ENCODE results near the gene NPTX1.
"Not testable (repeated sequence)": the region's sequence is repeated elsewhere in the genome, so short reads cannot be mapped to it uniquely, and the experiment has no call there.

The NPTX1 gene

GRCh38 chr17:80513892-80514291 is 37.5 kb upstream of the NPTX1 start:
- H3K4me3 ChIP-seq (ENCODE audit: low read length in 2 of 2) = no peak overlapping the region
- no peaks in the 10 kb centered on the region for H3K4me1 ChIP-seq (ENCODE audit: control insufficient read depth in 2 of 2, insufficient read depth in 2 of 2, low read length in 2 of 2)
- no peaks in the 10 kb centered on the region for H3K9me3 ChIP-seq (ENCODE audit: control insufficient read depth in 2 of 2, low read length in 2 of 2)
- H3K36me3 ChIP-seq (ENCODE audit: control insufficient read depth in 2 of 2, insufficient read depth in 2 of 2, low read length in 2 of 2) = no peaks in the 10 kb centered on the region
- H3K27me3 ChIP-seq (ENCODE audit: control insufficient read depth in 2 of 2, insufficient read depth in 2 of 2, low read length in 2 of 2) = peaks cover 0 to 4% of the 10 kb centered on the region in 2 donors
- H3K27ac ChIP-seq (ENCODE audit: low read depth in 2 of 2, low read length in 2 of 2) = no peak overlapping the region
- H3K9ac ChIP-seq (ENCODE audit: low read depth in 1 of 2, low read length in 2 of 2) = no peak overlapping the region

GRCh38 chr17:80513201-80513600 is 36.8 kb upstream of the NPTX1 start:
- Histone ChIP-seq H3K9me3 (ENCODE audit: control insufficient read depth in 2 of 2, low read length in 2 of 2) (no peaks in the 10 kb centered on the region), H3K36me3 (ENCODE audit: control insufficient read depth in 2 of 2, insufficient read depth in 2 of 2, low read length in 2 of 2) (no peaks in the 10 kb centered on the region), H3K9ac (ENCODE audit: low read depth in 1 of 2, low read length in 2 of 2) (no peak overlapping the region), H3K4me1 (ENCODE audit: control insufficient read depth in 2 of 2, insufficient read depth in 2 of 2, low read length in 2 of 2) (no peaks in the 10 kb centered on the region), H3K4me3 (ENCODE audit: low read length in 2 of 2) (no peak overlapping the region), H3K27me3 (ENCODE audit: control insufficient read depth in 2 of 2, insufficient read depth in 2 of 2, low read length in 2 of 2) (peaks cover 0 to 4% of the 10 kb centered on the region in 2 donors), H3K27ac (ENCODE audit: low read depth in 2 of 2, low read length in 2 of 2) (no peak overlapping the region)

- Histone ChIP-seq H3K4me1 (ENCODE audit: control insufficient read depth in 2 of 2, insufficient read depth in 2 of 2, low read length in 2 of 2) (no peaks in the 10 kb centered on the region), H3K9ac (ENCODE audit: low read depth in 1 of 2, low read length in 2 of 2) (no peak overlapping the region), H3K27me3 (ENCODE audit: control insufficient read depth in 2 of 2, insufficient read depth in 2 of 2, low read length in 2 of 2) (peaks cover 0 to 4% of the 10 kb centered on the region in 2 donors), H3K27ac (ENCODE audit: low read depth in 2 of 2, low read length in 2 of 2) (no peak overlapping the region), H3K9me3 (ENCODE audit: control insufficient read depth in 2 of 2, low read length in 2 of 2) (no peaks in the 10 kb centered on the region), H3K4me3 (ENCODE audit: low read length in 2 of 2) (no peak overlapping the region), H3K36me3 (ENCODE audit: control insufficient read depth in 2 of 2, insufficient read depth in 2 of 2, low read length in 2 of 2) (no peaks in the 10 kb centered on the region)
Observed at GRCh38 chr17:80512233-80512632, 35.8 kb upstream of the NPTX1 start.

- H3K27me3 ChIP-seq (ENCODE audit: control insufficient read depth in 2 of 2, insufficient read depth in 2 of 2, low read length in 2 of 2) = peaks cover 0 to 4% of the 10 kb centered on the region in 2 donors
Observed at GRCh38 chr17:80511222-80512180, 35.1 kb upstream of the NPTX1 start.

GRCh38 chr17:80510772-80511171 is 34.4 kb upstream of the NPTX1 start:
- no peaks in the 10 kb centered on the region for H3K9me3 ChIP-seq (ENCODE audit: control insufficient read depth in 2 of 2, low read length in 2 of 2)
- peaks cover 0 to 4% of the 10 kb centered on the region in 2 donors for H3K27me3 ChIP-seq (ENCODE audit: control insufficient read depth in 2 of 2, insufficient read depth in 2 of 2, low read length in 2 of 2)
- no peak overlapping the region for H3K9ac ChIP-seq (ENCODE audit: low read depth in 1 of 2, low read length in 2 of 2)
- H3K4me1 ChIP-seq (ENCODE audit: control insufficient read depth in 2 of 2, insufficient read depth in 2 of 2, low read length in 2 of 2) = no peaks in the 10 kb centered on the region
- H3K27ac ChIP-seq (ENCODE audit: low read depth in 2 of 2, low read length in 2 of 2) = no peak overlapping the region
- no peaks in the 10 kb centered on the region for H3K36me3 ChIP-seq (ENCODE audit: control insufficient read depth in 2 of 2, insufficient read depth in 2 of 2, low read length in 2 of 2)
- H3K4me3 ChIP-seq (ENCODE audit: low read length in 2 of 2) = no peak overlapping the region

More at GRCh38 chr17:80511222-80512180, 35.1 kb upstream of the NPTX1 start:
- H3K27ac ChIP-seq (ENCODE audit: low read depth in 2 of 2, low read length in 2 of 2) = no peak overlapping the region
- no peak overlapping the region for H3K9ac ChIP-seq (ENCODE audit: low read depth in 1 of 2, low read length in 2 of 2)
- H3K36me3 ChIP-seq (ENCODE audit: control insufficient read depth in 2 of 2, insufficient read depth in 2 of 2, low read length in 2 of 2) = no peaks in the 10 kb centered on the region
- no peaks in the 10 kb centered on the region for H3K4me1 ChIP-seq (ENCODE audit: control insufficient read depth in 2 of 2, insufficient read depth in 2 of 2, low read length in 2 of 2)
- no peak overlapping the region for H3K4me3 ChIP-seq (ENCODE audit: low read length in 2 of 2)
- no peaks in the 10 kb centered on the region for H3K9me3 ChIP-seq (ENCODE audit: control insufficient read depth in 2 of 2, low read length in 2 of 2)

GRCh38 chr17:80510132-80510531 is 33.7 kb upstream of the NPTX1 start:
- H3K9me3 ChIP-seq (ENCODE audit: control insufficient read depth in 2 of 2, low read length in 2 of 2) = no peaks in the 10 kb centered on the region
- H3K27me3 ChIP-seq (ENCODE audit: control insufficient read depth in 2 of 2, insufficient read depth in 2 of 2, low read length in 2 of 2) = peaks cover 0 to 4% of the 10 kb centered on the region in 2 donors
- H3K9ac ChIP-seq (ENCODE audit: low read depth in 1 of 2, low read length in 2 of 2) = no peak overlapping the region
- H3K4me3 ChIP-seq (ENCODE audit: low read length in 2 of 2) = no peak overlapping the region
- H3K27ac ChIP-seq (ENCODE audit: low read depth in 2 of 2, low read length in 2 of 2) = no peak overlapping the region
- H3K4me1 ChIP-seq (ENCODE audit: control insufficient read depth in 2 of 2, insufficient read depth in 2 of 2, low read length in 2 of 2) = no peaks in the 10 kb centered on the region
- H3K36me3 ChIP-seq (ENCODE audit: control insufficient read depth in 2 of 2, insufficient read depth in 2 of 2, low read length in 2 of 2) = no peaks in the 10 kb centered on the region

- no peaks in the 10 kb centered on the region for H3K9me3 ChIP-seq (ENCODE audit: control insufficient read depth in 2 of 2, low read length in 2 of 2)
- no peak overlapping the region for H3K9ac ChIP-seq (ENCODE audit: low read depth in 1 of 2, low read length in 2 of 2)
- peaks cover 0 to 4% of the 10 kb centered on the region in 2 donors for H3K27me3 ChIP-seq (ENCODE audit: control insufficient read depth in 2 of 2, insufficient read depth in 2 of 2, low read length in 2 of 2)
Observed at GRCh38 chr17:80509311-80509710, 32.9 kb upstream of the NPTX1 start.

GRCh38 chr17:80507965-80508364 is 31.6 kb upstream of the NPTX1 start:
- peaks cover 0 to 3% of the 10 kb centered on the region in 2 donors for H3K27me3 ChIP-seq (ENCODE audit: control insufficient read depth in 2 of 2, insufficient read depth in 2 of 2, low read length in 2 of 2)
- H3K9ac ChIP-seq (ENCODE audit: low read depth in 1 of 2, low read length in 2 of 2) = no peak overlapping the region
- H3K4me1 ChIP-seq (ENCODE audit: control insufficient read depth in 2 of 2, insufficient read depth in 2 of 2, low read length in 2 of 2) = no peaks in the 10 kb centered on the region
- H3K36me3 ChIP-seq (ENCODE audit: control insufficient read depth in 2 of 2, insufficient read depth in 2 of 2, low read length in 2 of 2) = no peaks in the 10 kb centered on the region
- H3K27ac ChIP-seq (ENCODE audit: low read depth in 2 of 2, low read length in 2 of 2) = no peak overlapping the region
- H3K4me3 ChIP-seq (ENCODE audit: low read length in 2 of 2) = no peak overlapping the region
- H3K9me3 ChIP-seq (ENCODE audit: control insufficient read depth in 2 of 2, low read length in 2 of 2) = no peaks in the 10 kb centered on the region

More at GRCh38 chr17:80509311-80509710, 32.9 kb upstream of the NPTX1 start:
- Histone ChIP-seq H3K27ac (ENCODE audit: low read depth in 2 of 2, low read length in 2 of 2) (no peak overlapping the region), H3K4me1 (ENCODE audit: control insufficient read depth in 2 of 2, insufficient read depth in 2 of 2, low read length in 2 of 2) (no peaks in the 10 kb centered on the region), H3K36me3 (ENCODE audit: control insufficient read depth in 2 of 2, insufficient read depth in 2 of 2, low read length in 2 of 2) (no peaks in the 10 kb centered on the region), H3K4me3 (ENCODE audit: low read length in 2 of 2) (no peak overlapping the region)

GRCh38 chr17:80507177-80507576 is 30.8 kb upstream of the NPTX1 start:
- not testable (repeated sequence) for H3K36me3 ChIP-seq (ENCODE audit: control insufficient read depth in 2 of 2, insufficient read depth in 2 of 2, low read length in 2 of 2); H3K9ac ChIP-seq (ENCODE audit: low read depth in 1 of 2, low read length in 2 of 2); H3K4me1 ChIP-seq (ENCODE audit: control insufficient read depth in 2 of 2, insufficient read depth in 2 of 2, low read length in 2 of 2); H3K27ac ChIP-seq (ENCODE audit: low read depth in 2 of 2, low read length in 2 of 2); H3K9me3 ChIP-seq (ENCODE audit: control insufficient read depth in 2 of 2, low read length in 2 of 2); H3K27me3 ChIP-seq (ENCODE audit: control insufficient read depth in 2 of 2, insufficient read depth in 2 of 2, low read length in 2 of 2); H3K4me3 ChIP-seq (ENCODE audit: low read length in 2 of 2)

- H3K4me1 ChIP-seq (ENCODE audit: control insufficient read depth in 2 of 2, insufficient read depth in 2 of 2, low read length in 2 of 2) = no peaks in the 10 kb centered on the region
- peaks cover 2 to 9% of the 10 kb centered on the region in 2 donors for H3K27me3 ChIP-seq (ENCODE audit: control insufficient read depth in 2 of 2, insufficient read depth in 2 of 2, low read length in 2 of 2)
- no peaks in the 10 kb centered on the region for H3K9me3 ChIP-seq (ENCODE audit: control insufficient read depth in 2 of 2, low read length in 2 of 2)
- H3K4me3 ChIP-seq (ENCODE audit: low read length in 2 of 2) = no peak overlapping the region
- no peaks in the 10 kb centered on the region for H3K36me3 ChIP-seq (ENCODE audit: control insufficient read depth in 2 of 2, insufficient read depth in 2 of 2, low read length in 2 of 2)
- H3K9ac ChIP-seq (ENCODE audit: low read depth in 1 of 2, low read length in 2 of 2) = no peak overlapping the region
- no peak overlapping the region for H3K27ac ChIP-seq (ENCODE audit: low read depth in 2 of 2, low read length in 2 of 2)
Observed at GRCh38 chr17:80504686-80505413, 28.4 kb upstream of the NPTX1 start.

Data from mucosa of rectum (tissue), 2 donors.